K562 (cell line): ENCODE results near the gene PCBD2. TPM values are rescaled to one million over a fixed set of nuclear protein-coding genes. Genes with fewer than 3 reads are reported as not detected.

Experiments used
- ARID2 ChIP-seq: fragments of 450-650 bp; IDR thresholded peaks from 2 replicates; pipeline ENCODE4 v1.6.1; 2017; ENCODE audit warnings: antibody characterized with exemption, mild to moderate bottlenecking
- CBFB ChIP-seq: sonication (generic); formaldehyde crosslinking; IDR thresholded peaks from 2 replicates; pipeline ENCODE4 v1.4.0; 2020; ENCODE audit warnings: mild to moderate bottlenecking, missing genetic modification reagents
- CBX2 ChIP-seq: fragments of 200-600 bp; sonication (generic); IDR thresholded peaks from one replicate; pipeline ENCODE4 v1.6.1; 2012; ENCODE audit warnings: mild to moderate bottlenecking, low read length, inconsistent platforms; ENCODE audit not compliant: insufficient read depth, poor library complexity, severe bottlenecking
- HNRNPLL ChIP-seq: fragments of 200-400 bp; formaldehyde crosslinking; IDR thresholded peaks from 2 replicates; pipeline ENCODE4 v1.6.1; 2017; ENCODE audit warnings: low read length, low read depth, mild to moderate bottlenecking; ENCODE audit not compliant: poor library complexity, severe bottlenecking
- KDM5B ChIP-seq: fragments of 200-600 bp; sonication (generic); IDR thresholded peaks from 2 replicates; pipeline ENCODE4 v1.6.1; 2012; ENCODE audit warnings: low read depth, mild to moderate bottlenecking, moderate library complexity, low read length, control low read depth, inconsistent platforms; ENCODE audit not compliant: insufficient replicate concordance
- MXI1 ChIP-seq: IDR thresholded peaks from 2 replicates; pipeline ENCODE4 v1.6.1; 2011; ENCODE audit warnings: low read depth, mild to moderate bottlenecking, improper control_type of control experiment, low read length
- NFE2L1 ChIP-seq: fragments of 450-650 bp; IDR thresholded peaks from 2 replicates; pipeline ENCODE4 v1.6.1; 2016; ENCODE audit warnings: missing genetic modification characterization, low read depth, mild to moderate bottlenecking, missing compliant biosample characterization, moderate library complexity, borderline replicate concordance
- NFXL1 ChIP-seq: fragments of 450-650 bp; formaldehyde crosslinking; IDR thresholded peaks from 2 replicates; pipeline ENCODE4 v1.4.0; 2021; ENCODE audit warnings: mild to moderate bottlenecking
- NUFIP1 ChIP-seq: fragments of 450-650 bp; IDR thresholded peaks from 2 replicates; pipeline ENCODE4 v1.6.1; 2018; ENCODE audit not compliant: partially characterized antibody
- PBX2 ChIP-seq, 2 experiments: IDR thresholded peaks in 1 of 2; conservative IDR thresholded peaks in 1 of 2; 2 replicates each; pipeline ENCODE4 v1.6.1; 2016; ENCODE audit warnings: low read depth in 2 of 2, mild to moderate bottlenecking in 1 of 2, missing compliant biosample characterization in 1 of 2, missing genetic modification characterization in 1 of 2, moderate library complexity in 1 of 2
- RCOR1 ChIP-seq, 2 experiments: IDR thresholded peaks; 2 replicates each; pipeline ENCODE4 v1.6.1; 2012; ENCODE audit warnings: low read depth in 2 of 2, low read length in 2 of 2, borderline replicate concordance in 1 of 2, improper control_type of control experiment in 1 of 2
- RFX5 ChIP-seq: IDR thresholded peaks from 2 replicates; pipeline ENCODE4 v1.6.1; 2011; ENCODE audit warnings: low read depth, mild to moderate bottlenecking, improper control_type of control experiment, low read length
- SMARCC2 ChIP-seq: fragments of 450-650 bp; IDR thresholded peaks from 2 replicates; pipeline ENCODE4 v1.6.1; 2017; ENCODE audit warnings: antibody characterized with exemption, moderate library complexity, mild to moderate bottlenecking, low read depth
- STAG1 ChIP-seq: sonication (generic); formaldehyde crosslinking; IDR thresholded peaks from 2 replicates; pipeline ENCODE4 v1.5.0; 2020; ENCODE audit warnings: missing genetic modification reagents, borderline replicate concordance
- TAF15 ChIP-seq: fragments of 200-400 bp; formaldehyde crosslinking; IDR thresholded peaks from 2 replicates; pipeline ENCODE4 v1.6.1; 2017; ENCODE audit warnings: mild to moderate bottlenecking, low read depth, low read length, moderate library complexity
- TFAM ChIP-seq: fragments of 250-450 bp; sonication (Bioruptor Pico); conservative IDR thresholded peaks from 2 replicates; pipeline ENCODE4 v1.5.0; 2021; ENCODE audit warnings: mild to moderate bottlenecking, moderate library complexity
- USF2 ChIP-seq: sonication (generic); formaldehyde crosslinking; IDR thresholded peaks from 2 replicates; pipeline ENCODE4 v1.5.0; 2020; ENCODE audit warnings: missing genetic modification reagents
- XRCC5 ChIP-seq: fragments of 200-400 bp; formaldehyde crosslinking; IDR thresholded peaks from 2 replicates; pipeline ENCODE4 v1.6.1; 2017; ENCODE audit warnings: low read depth, mild to moderate bottlenecking, low read length
- ZC3H8 ChIP-seq: fragments of 450-650 bp; IDR thresholded peaks from 2 replicates; pipeline ENCODE4 v1.6.1; 2017
- ZNF174 ChIP-seq: fragments of 250-450 bp; sonication (Bioruptor Pico); IDR thresholded peaks from 2 replicates; pipeline ENCODE4 v1.4.0; 2020; ENCODE audit warnings: mild to moderate bottlenecking
- ZNF57 ChIP-seq: fragments of 450-650 bp; formaldehyde crosslinking; IDR thresholded peaks from 2 replicates; pipeline ENCODE4 v1.4.0; 2020; ENCODE audit warnings: mild to moderate bottlenecking, moderate library complexity
- ZNF589 ChIP-seq: fragments of 200-800 bp; sonication (Bioruptor generic); IDR thresholded peaks from 2 replicates; pipeline ENCODE4 v1.6.1; 2016; ENCODE audit warnings: low read depth, missing genetic modification characterization, missing compliant biosample characterization
- polyA plus RNA-seq, 8 experiments: library from polyadenylated mRNA; depleted of rRNA in 4 of 8; stranded (reverse) in 5 of 8; unstranded in 3 of 8; fragments of >200 nt; fragmentation: Nextera tagmentation in 2 of 8; fragmentation: Illumina TruSeq in 1 of 8; extraction: Ambion mirVana in 2 of 8; extraction: Trizol in 1 of 8; gene quantifications; 2 replicates each; pipeline versions ENCODE4 v1.2.1 to v1.2.3, GENCODE V29; 2011 to 2014; ENCODE audit warnings: inconsistent platforms in 1 of 8, missing spikeins in 1 of 8
- total RNA-seq, 7 experiments: library from RNA; depleted of rRNA in 6 of 7; stranded (reverse); fragments of >200 nt in 6 of 7; fragmentation: Illumina TruSeq in 2 of 7; extraction: Trizol in 2 of 7; gene quantifications; 2 replicates each; pipeline versions ENCODE4 v1.2.1 to v1.2.3, GENCODE V29; 2011 to 2021; ENCODE audit warnings: low replicate concordance in 1 of 7

PCBD2 gene
- total and polyA plus RNA-seq, 9 of the 15 experiments (the other 6 are each of a cell fraction or from before 2014, with no cell fraction given): 5.2 to 13.8 (median 7.8) TPM

GRCh38 chr5:134873987-134874830 is 30.7 kb upstream of the PCBD2 start, which contains the start of gene TXNDC15 (continued):
- TF ChIP-seq NFXL1 (CRISPR knock-in tag) (no peak), HNRNPLL (peak; percentile 70), RFX5 (no peak), NFE2L1 (tag) (no peak), ZC3H8 (no peak), ARID2 (0 out of 2 replicates have a peak, but pooled peaks have one; percentile 25), CBFB (no peak), KDM5B (peak; percentile 96), PBX2 (CRISPR knock-in tag; IDR thresholded peaks at IDR 0.05; ENCODE audit: low read depth) (no peak), PBX2 (tag; conservative IDR thresholded peaks at IDR 0.05; ENCODE audit: low read depth) (no peak), CBX2 (no peak), NUFIP1 (peak; percentile 17), USF2 (no peak), STAG1 (CRISPR knock-in tag) (no peak), XRCC5 (no peak), SMARCC2 (no peak), MXI1 (no peak), ZNF589 (peak; percentile 29; the same call in 1 of the 2 replicates), TFAM (no peak), RCOR1 (IDR thresholded peaks at IDR 0.05; ENCODE audit: borderline replicate concordance in 1 of 2, low read depth in 2 of 2, low read length in 2 of 2) (peak in 1 of 2 experiments; percentile 13; a peak in 1 of 4 replicates), ZNF57 (CRISPR knock-in tag) (no peak), TAF15 (no peak), ZNF174 (no peak)
